Camera-type eye (tissue), 1 donor: ENCODE data around the gene ZNF814. TPM values are rescaled to one million over a fixed set of nuclear protein-coding genes. Genes with fewer than 3 reads are reported as not detected.

ENCODE experiments used
- total RNA-seq: library from RNA; depleted of rRNA; stranded (reverse); fragments of >200 nt; gene quantifications from one replicate; pipeline ENCODE4 v1.2.3, GENCODE V29; 2014

ZNF814 gene
- 32.8 TPM for total RNA-seq

DNA sequence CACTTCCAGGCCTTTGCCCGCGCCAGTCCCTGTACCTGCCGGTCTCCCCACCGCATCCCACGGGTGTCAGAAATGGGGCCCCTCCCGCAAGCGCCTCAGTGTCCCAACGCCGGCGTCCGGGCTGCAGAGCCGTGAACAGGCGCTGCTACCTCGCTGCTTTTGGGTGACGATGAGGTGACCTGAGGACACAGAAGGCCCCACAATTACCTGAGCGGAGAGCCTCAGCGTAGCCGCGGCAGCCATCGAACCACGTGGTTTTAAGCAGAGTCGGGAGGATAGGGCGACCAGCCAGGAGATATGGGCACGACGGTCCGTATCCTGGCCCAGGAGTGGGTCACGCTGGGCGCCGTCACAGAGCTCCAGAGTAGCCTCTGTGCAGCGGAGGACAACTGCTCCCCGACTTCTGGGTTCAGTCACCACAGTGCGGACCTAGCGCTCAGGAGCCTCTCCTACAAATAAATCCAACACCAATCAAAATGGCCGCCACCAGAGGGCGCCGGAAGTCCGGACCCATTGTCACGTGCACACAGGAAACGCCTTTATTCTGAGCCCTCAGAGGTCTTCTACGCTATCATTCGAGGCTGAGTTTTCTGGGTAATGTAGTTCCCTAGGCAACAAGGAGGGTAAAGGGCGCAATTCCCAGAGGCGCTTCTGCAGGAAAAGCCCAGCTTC is at the start of gene ZNF814:
Gene ZNF814, minus strand, starts transcription at position 478 of the 672 bp plus-strand sequence. Its CDS starts 235 bp downstream, at position 243.

DNA sequence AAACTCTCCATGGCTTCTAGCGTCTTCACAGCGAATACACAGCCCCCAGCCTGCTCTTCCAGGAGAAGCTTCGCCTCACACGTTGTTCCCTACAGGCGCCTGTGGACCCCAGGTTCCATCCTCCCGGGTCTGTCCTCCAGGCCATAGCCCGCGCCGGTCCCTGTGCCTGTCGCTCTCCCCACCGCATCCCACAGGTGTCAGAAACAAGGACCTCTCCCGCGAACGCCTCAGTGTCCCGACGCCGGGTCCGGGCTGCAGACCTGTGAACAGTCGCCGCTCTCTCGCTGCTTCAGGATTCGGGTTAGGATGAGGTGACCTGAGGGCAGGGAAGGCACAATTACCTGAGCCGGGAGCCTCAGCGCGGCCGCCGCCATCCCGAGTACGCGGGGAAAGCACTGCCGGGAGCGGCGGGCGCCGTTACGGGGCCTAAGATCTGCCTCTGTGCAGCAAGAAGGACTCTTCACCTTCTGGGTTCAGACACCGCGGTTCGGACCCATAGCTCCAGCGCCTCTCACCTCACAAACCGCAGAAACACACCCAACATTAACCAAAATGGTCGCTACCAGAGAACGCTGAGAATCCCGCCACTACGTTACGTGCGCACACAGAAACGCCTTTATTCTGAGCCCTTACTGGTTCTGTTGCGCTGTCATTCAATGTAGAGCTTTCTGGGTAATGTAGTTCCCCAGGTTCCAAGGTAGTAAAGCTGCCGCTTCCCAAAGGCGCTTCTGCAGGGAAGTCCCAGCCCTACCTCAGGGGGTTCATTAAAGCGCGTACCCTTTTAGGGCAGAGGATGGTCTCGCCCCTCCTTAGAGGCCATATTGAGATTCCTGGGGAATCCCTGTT is 46.2 kb upstream of the ZNF814 start, which contains the start of gene ZNF418:
Gene ZNF418, minus strand, starts transcription at position 583 of the 846 bp plus-strand sequence. CDS start 1,580 bp downstream, outside the sequence.

DNA sequence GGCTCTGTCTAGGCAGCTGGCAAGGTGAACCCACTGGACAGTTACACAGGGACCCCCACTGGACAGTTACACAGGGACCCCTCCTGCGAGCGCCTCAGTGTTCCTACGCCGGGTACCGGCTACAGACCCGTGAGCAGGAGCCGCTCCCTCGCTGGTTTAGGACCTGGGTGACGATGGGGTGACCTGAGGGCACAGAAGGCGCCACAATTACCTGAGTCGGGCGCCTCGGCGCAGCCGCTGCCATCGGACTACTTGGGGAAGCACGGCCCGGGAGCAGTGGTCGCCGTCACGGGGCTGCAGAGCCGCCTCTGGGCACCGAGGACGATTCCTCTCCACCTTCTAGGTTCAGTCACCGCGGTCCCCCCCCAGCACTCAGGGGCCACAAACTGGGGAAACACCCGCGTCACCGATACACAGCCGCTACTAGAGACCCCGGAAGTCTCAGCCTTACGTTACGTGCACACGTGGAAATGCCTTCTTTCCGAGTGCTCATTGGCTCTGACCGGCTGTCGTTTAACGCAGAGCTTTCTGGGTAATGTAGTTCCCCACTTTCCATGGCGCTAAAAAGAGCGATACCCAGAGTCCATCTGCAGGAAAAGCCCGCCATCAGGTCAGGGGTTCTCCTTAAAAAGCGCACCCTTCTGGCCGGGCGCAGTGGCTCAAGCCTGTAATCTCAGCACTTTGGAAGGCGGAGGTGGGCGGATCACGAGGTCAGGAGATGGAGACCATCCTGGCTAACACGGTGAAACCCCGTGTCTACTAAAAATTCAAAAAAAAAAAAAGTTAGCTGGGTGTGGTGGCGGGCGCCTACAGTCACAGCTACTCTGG is 27.5 kb upstream of the ZNF814 start, which contains the start of gene ZNF417:
Gene ZNF417, minus strand, starts transcription at position 425 of the 828 bp plus-strand sequence. Its CDS starts 181 bp downstream, at position 244.

DNA sequence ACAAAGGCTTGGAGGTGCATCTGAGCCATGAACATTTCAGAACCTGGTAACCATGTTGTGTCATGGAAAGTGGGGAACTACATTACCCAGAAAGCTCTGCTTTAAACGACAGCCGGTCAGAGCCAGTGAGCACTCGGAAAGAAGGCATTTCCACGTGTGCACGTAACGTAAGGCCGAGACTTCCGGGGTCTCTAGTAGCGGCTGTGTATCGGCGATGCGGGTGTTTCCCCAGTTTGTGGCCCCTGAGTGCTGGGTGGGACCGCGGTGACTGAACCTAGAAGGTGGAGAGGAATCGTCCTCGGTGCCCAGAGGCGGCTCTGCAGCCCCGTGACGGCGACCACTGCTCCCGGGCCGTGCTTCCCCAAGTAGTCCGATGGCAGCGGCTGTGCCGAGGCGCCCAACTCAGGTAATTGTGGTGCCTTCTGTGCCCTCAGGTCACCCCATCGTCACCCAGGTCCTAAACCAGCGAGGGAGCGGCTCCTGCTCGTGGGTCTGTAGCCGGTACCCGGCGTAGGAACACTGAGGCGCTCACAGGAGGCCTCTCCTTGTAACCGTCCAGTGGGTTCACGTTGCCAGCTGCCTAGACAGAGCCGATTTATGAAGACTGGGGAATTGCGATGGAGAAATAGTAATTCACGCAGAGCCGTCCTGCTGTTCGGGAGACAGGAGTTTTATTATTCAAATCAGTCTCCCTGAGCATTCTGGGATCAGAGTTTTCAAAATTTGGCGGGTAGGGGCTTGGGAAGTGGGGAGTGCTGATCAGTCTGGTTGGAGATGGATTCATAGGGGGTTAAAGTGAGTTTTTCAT is 39.0 kb downstream of the ZNF814 start, which contains the start of gene ZNF587:
Gene ZNF587, plus strand, starts transcription at position 194 of the 808 bp plus-strand sequence. Its CDS starts 180 bp downstream, at position 374.

DNA sequence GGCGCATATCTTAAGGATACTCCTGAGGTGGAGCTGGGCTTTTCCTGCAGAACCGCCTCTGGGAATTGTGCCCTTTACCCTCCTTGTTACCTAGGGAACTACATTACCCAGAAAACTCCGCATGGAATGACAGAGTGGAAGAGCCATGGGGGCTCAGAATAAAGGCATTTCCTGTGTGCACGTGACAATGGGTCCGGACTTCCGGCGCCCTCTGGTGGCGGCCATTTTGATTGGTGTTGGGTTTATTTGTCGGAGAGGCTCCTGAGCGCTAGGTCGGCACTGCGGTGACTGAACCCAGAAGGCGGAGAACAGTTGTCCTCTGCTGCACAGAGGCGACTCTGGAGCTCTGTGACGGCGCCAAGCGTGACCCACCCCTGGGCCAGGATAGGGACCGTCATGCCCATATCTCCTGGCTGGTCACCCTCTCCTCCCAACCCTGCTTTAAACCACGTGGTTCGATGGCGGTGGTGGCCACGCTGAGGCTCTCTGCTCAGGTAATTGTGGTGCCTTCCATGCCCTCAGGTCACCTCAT is 58.7 kb downstream of the ZNF814 start, which contains the start of gene ZNF587B:
Gene ZNF587B, plus strand, starts transcription at position 229 of the 532 bp plus-strand sequence. Its CDS starts 230 bp downstream, at position 459.

DNA sequence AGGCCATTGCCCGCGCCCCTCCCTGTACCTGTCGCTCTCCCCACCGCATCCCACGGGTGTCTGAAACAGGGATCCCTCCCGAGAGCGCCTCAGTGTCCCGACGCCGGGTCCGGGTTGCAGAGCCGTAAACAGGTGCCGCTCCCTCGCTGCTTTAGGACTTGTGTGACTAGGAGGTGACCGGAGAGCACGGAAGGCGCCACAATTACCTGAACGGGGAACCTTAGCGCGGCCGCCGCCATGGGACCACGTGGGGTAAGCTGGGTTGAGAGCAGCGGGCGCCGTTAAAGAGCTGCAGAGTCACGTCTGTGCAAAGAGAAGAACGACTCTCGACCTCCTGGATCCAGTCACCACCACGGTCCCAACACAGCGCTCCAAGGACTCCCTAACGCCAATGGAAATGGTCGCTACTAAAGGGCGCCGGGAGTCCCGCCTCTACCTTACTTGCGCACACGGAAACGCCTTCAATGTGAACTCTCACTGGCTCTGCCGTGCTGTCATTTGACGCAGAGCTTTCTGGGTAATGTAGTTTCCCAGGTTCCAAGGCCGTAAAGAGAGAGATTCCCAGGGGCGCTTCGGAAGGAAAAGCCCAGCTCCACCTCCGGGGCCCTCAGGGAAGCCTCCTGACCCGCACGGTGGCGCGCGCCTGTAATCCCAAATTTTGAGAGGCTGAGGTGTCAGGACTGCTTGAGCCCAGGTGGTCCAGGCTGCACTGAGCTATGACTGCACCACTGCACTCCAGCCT is 74.2 kb downstream of the ZNF814 start, which contains the start of gene ZNF552:
Gene ZNF552, minus strand, starts transcription at position 409 of the 742 bp plus-strand sequence. Its CDS starts 170 bp downstream, at position 239.

Other genes starting within 250 kb of the ZNF814 start
- not detected for gene ZSCAN4, start 220.1 kb downstream of the ZNF814 start, total RNA-seq
- gene ZNF551, start 207.1 kb downstream of the ZNF814 start, total RNA-seq = 23.9 TPM
- gene ZNF154, start 179.8 kb downstream of the ZNF814 start, total RNA-seq = 33.0 TPM
- gene ZNF671, start 161.4 kb downstream of the ZNF814 start, total RNA-seq = 27.8 TPM
- gene ZNF776, start 142.2 kb downstream of the ZNF814 start, total RNA-seq = 48.5 TPM
- 46.6 TPM for gene ZNF586, start 119.4 kb downstream of the ZNF814 start, total RNA-seq
- gene ZNF552, start 74.1 kb downstream of the ZNF814 start, total RNA-seq = 10.1 TPM
- gene ZNF587B, start 58.7 kb downstream of the ZNF814 start, total RNA-seq = 30.3 TPM
- gene ZNF587, start 39.2 kb downstream of the ZNF814 start, total RNA-seq = 65.3 TPM
- 52.0 TPM for gene ZNF417, start 27.6 kb upstream of the ZNF814 start, total RNA-seq
- gene ZNF418, start 46.4 kb upstream of the ZNF814 start, total RNA-seq = 31.7 TPM
- gene ZNF256, start 58.7 kb upstream of the ZNF814 start, total RNA-seq = 19.6 TPM
- gene C19orf18, start 85.5 kb upstream of the ZNF814 start, total RNA-seq = 0.66 TPM
- 101 TPM for gene ZNF606, start 113.8 kb upstream of the ZNF814 start, total RNA-seq
- gene ZSCAN1, start 145.0 kb upstream of the ZNF814 start, total RNA-seq = 0.38 TPM
- 25.1 TPM for gene ZNF135, start 170.2 kb upstream of the ZNF814 start, total RNA-seq
- 140 TPM for gene ZSCAN18, start 209.2 kb upstream of the ZNF814 start, total RNA-seq